HCT116 (cell line): ENCODE measurements around the gene TWIST2.
A peak's percentile ranks its signal among the peaks of the same experiment; 100 is the strongest.

Source experiments
- JUND ChIP-seq: IDR thresholded peaks from 2 replicates; pipeline ENCODE4 v1.6.1; 2012
- TCF7L2 ChIP-seq: IDR thresholded peaks from 2 replicates; pipeline ENCODE4 v1.7.0; 2011; ENCODE audit warnings: borderline replicate concordance, inconsistent platforms; ENCODE audit not compliant: insufficient read depth, insufficient read length; ENCODE audit errors: extremely low read depth
- TF ChIP-seq, protein P1 (sequence below), 3 experiments: fragments of 200-600 bp in 1 of 3; sonication (generic) in 1 of 3; IDR thresholded peaks in 2 of 3; conservative IDR thresholded peaks in 1 of 3; 2 replicates each; pipeline ENCODE4 v1.5.1; 2012 to 2017; ENCODE audit warnings: low read depth in 2 of 3, low read length in 2 of 3, antibody characterized with exemption in 1 of 3, borderline replicate concordance in 1 of 3, control low read depth in 1 of 3, mild to moderate bottlenecking in 1 of 3, mixed read lengths in 1 of 3, mixed run types in 1 of 3, moderate library complexity in 1 of 3; ENCODE audit not compliant: insufficient read depth in 1 of 3
- TF ChIP-seq, protein P2 (sequence below): IDR thresholded peaks from 2 replicates; pipeline ENCODE4 v1.6.1; 2012

DNA sequence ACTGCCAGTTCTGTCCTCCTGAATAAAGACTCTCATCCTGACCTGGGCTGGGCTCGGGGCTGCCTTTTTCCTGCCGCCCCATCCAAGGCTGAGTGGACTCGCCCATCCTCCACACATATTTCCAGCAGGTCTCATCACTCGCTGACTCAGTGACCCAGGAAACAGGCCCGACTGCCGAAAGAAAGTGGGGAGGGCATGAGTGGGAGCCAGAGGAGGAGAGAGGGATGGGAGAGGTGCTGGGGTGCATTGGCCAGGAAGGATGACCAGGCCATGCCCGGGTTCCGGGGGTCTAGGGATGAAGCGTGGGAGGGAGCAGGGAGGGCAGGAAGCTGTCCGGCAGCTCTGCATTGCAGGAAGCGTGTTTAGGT, 66.7 kb downstream of the TWIST2 start:
- TF ChIP-seq, protein P1, sequence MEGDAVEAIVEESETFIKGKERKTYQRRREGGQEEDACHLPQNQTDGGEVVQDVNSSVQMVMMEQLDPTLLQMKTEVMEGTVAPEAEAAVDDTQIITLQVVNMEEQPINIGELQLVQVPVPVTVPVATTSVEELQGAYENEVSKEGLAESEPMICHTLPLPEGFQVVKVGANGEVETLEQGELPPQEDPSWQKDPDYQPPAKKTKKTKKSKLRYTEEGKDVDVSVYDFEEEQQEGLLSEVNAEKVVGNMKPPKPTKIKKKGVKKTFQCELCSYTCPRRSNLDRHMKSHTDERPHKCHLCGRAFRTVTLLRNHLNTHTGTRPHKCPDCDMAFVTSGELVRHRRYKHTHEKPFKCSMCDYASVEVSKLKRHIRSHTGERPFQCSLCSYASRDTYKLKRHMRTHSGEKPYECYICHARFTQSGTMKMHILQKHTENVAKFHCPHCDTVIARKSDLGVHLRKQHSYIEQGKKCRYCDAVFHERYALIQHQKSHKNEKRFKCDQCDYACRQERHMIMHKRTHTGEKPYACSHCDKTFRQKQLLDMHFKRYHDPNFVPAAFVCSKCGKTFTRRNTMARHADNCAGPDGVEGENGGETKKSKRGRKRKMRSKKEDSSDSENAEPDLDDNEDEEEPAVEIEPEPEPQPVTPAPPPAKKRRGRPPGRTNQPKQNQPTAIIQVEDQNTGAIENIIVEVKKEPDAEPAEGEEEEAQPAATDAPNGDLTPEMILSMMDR (IDR thresholded peaks at IDR 0.05 in 2 of 3, conservative IDR thresholded peaks at IDR 0.05 in 1 of 3; ENCODE audit: borderline replicate concordance in 1 of 3, insufficient read depth in 1 of 3, low read depth in 2 of 3, low read length in 2 of 3): no peak
- TF ChIP-seq TCF7L2: no peak
- TF ChIP-seq, protein P2, sequence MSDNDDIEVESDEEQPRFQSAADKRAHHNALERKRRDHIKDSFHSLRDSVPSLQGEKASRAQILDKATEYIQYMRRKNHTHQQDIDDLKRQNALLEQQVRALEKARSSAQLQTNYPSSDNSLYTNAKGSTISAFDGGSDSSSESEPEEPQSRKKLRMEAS: no peak
- peak; percentile 58 for TF ChIP-seq JUND
